ENCODE measurements around the gene BPIFA3. TPM values are rescaled to one million over a fixed set of nuclear protein-coding genes. Genes with fewer than 3 reads are reported as not detected.

The BPIFA3 gene
- total RNA-seq, 1 donor from 2014 or later: not detected

DNA sequence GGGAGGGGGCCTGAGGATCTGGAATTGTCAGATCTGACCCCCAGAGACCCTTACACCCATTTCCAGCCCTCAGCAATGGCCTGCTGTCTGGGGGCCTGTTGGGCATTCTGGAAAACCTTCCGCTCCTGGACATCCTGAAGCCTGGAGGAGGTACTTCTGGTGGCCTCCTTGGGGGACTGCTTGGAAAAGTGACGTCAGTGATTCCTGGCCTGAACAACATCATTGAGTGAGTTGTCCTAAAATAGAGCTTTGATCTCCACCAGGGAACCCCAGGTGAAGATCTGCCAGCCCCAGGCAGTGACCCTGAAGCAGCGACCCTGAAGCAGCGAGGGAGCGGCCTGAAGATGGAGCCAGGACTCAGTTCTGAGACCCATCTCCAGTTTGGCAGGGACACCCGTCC, 20.8 kb downstream of the BPIFA3 start:
- Histone ChIP-seq H3K36me3 (no peaks in the 10 kb centered on the region), H4K20me1 (ENCODE audit: low read depth) (no peaks in the 10 kb centered on the region), H3K9ac (no peak overlapping the region), H3K4me2 (no peak overlapping the region), H3K79me2 (ENCODE audit: low read depth) (no peaks in the 10 kb centered on the region), H3K9me3 (ENCODE audit: low read depth) (no peaks in the 10 kb centered on the region), H3F3A (ENCODE audit: low read depth) (no peaks in the 10 kb centered on the region), H2AFZ (replicated peaks) (no peak overlapping the region), H3K27me3 (peaks cover 20% of the 10 kb centered on the region), H3K27ac (no peak overlapping the region), H3K4me1 (no peaks in the 10 kb centered on the region), H3K4me3 (no peak overlapping the region)
- Mint-ChIP-seq H3K4me1 (no peaks in the 10 kb centered on the region), H3K4me3 (no peak overlapping the region), H3K9me3 (no peaks in the 10 kb centered on the region), H3K27ac (no peak overlapping the region), H3K27me3 (ENCODE audit: insufficient read depth, low read depth) (peaks cover 11% of the 10 kb centered on the region), H3K36me3 (no peaks in the 10 kb centered on the region)
- no peak for TF ChIP-seq EZH2 (IDR thresholded peaks at IDR 0.05)
- TF ChIP-seq, protein P1, sequence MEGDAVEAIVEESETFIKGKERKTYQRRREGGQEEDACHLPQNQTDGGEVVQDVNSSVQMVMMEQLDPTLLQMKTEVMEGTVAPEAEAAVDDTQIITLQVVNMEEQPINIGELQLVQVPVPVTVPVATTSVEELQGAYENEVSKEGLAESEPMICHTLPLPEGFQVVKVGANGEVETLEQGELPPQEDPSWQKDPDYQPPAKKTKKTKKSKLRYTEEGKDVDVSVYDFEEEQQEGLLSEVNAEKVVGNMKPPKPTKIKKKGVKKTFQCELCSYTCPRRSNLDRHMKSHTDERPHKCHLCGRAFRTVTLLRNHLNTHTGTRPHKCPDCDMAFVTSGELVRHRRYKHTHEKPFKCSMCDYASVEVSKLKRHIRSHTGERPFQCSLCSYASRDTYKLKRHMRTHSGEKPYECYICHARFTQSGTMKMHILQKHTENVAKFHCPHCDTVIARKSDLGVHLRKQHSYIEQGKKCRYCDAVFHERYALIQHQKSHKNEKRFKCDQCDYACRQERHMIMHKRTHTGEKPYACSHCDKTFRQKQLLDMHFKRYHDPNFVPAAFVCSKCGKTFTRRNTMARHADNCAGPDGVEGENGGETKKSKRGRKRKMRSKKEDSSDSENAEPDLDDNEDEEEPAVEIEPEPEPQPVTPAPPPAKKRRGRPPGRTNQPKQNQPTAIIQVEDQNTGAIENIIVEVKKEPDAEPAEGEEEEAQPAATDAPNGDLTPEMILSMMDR (IDR thresholded peaks at IDR 0.05): no peak
- TF ChIP-seq EZH2phosphoT487 (IDR thresholded peaks at IDR 0.05): no peak
- no peak for DNase-seq (ENCODE audit: low spot score)

DNA sequence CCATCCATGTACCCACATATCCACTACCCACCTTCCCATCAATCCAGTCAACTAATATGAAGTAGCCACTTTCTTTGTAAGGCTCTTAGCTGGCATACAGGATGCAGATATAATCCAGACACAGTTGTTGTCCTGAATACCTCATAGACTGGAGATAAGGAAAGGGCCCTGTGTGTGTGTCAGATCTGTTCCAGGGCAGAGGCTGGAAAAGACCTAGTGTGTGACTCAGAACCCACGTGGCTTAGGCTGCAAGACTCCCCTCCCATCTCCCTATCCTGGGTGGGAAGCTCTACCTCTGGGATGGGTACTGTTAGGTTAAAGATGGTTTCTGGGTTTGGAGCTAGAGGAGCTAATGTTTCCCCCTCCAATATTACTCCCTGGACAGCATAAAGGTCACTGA, 22.3 kb downstream of the BPIFA3 start:
- Histone ChIP-seq H3K4me2 (no peak overlapping the region), H3K9ac (no peak overlapping the region), H3K4me1 (no peaks in the 10 kb centered on the region), H3K36me3 (no peaks in the 10 kb centered on the region), H3K9me3 (ENCODE audit: low read depth) (no peaks in the 10 kb centered on the region), H3K79me2 (ENCODE audit: low read depth) (no peaks in the 10 kb centered on the region), H3K27me3 (peaks cover 20% of the 10 kb centered on the region), H2AFZ (replicated peaks) (no peak overlapping the region), H3K4me3 (no peak overlapping the region), H4K20me1 (ENCODE audit: low read depth) (no peaks in the 10 kb centered on the region), H3F3A (ENCODE audit: low read depth) (no peaks in the 10 kb centered on the region), H3K27ac (no peak overlapping the region)
- no peaks in the 10 kb centered on the region for H3K36me3 Mint-ChIP-seq
- H3K4me3 Mint-ChIP-seq: no peak overlapping the region
- no peaks in the 10 kb centered on the region for H3K4me1 Mint-ChIP-seq
- H3K27ac Mint-ChIP-seq: no peak overlapping the region
- H3K9me3 Mint-ChIP-seq: no peaks in the 10 kb centered on the region
- DNase-seq (ENCODE audit: low spot score): no peak
- no peak for TF ChIP-seq EZH2 (IDR thresholded peaks at IDR 0.05)
- TF ChIP-seq EZH2phosphoT487 (IDR thresholded peaks at IDR 0.05): no peak
- TF ChIP-seq, protein P1 (IDR thresholded peaks at IDR 0.05): no peak
- H3K27me3 Mint-ChIP-seq (ENCODE audit: insufficient read depth, low read depth): peaks cover 7% of the 10 kb centered on the region

DNA sequence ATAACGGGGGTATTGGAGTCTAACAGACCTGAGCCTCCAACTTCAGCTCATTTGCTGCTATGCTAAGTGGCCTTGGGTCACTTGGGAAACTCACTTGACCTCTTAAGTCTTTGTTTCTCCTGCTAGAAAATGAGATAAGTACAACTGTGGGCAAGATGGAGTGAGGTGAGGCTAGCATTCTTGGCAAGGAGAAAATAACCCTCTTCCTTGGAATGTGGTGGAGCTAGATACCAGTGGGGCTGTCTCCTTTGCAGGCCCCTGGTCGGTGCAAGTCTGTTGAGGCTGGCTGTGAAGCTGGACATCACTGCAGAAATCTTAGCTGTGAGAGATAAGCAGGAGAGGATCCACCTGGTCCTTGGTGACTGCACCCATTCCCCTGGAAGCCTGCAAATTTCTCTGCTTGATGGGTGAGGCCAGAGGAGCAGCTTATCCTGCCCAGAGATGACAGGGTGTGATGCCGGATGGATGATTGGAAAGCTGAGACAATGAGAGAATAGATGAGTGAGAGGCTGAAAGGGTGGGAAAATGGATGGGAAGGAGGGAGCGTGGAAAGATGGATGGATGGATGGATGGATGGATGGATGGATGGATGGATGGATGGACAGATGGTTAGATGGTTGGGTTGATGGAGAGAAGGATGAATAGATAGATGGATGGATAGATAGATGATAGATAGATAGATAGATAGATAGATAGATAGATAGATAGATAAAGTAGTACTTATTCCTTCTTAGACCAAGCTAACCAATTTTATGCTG, 23.0 kb downstream of the BPIFA3 start:
- H3K79me2 ChIP-seq (ENCODE audit: low read depth): no peaks in the 10 kb centered on the region
- no peak overlapping the region for H2AFZ ChIP-seq (replicated peaks)
- H3K9ac ChIP-seq: no peak overlapping the region
- H3F3A ChIP-seq (ENCODE audit: low read depth): no peaks in the 10 kb centered on the region
- H3K4me1 ChIP-seq: no peaks in the 10 kb centered on the region
- no peaks in the 10 kb centered on the region for H3K9me3 ChIP-seq (ENCODE audit: low read depth)
- DNase-seq (ENCODE audit: low spot score): no peak
- no peak overlapping the region for H3K4me3 ChIP-seq
- H3K4me2 ChIP-seq: no peak overlapping the region
- H3K4me3 Mint-ChIP-seq: no peak overlapping the region
- H3K27ac Mint-ChIP-seq: no peak overlapping the region
- peaks cover 20% of the 10 kb centered on the region for H3K27me3 ChIP-seq
- no peak overlapping the region for H3K27ac ChIP-seq
- no peaks in the 10 kb centered on the region for H4K20me1 ChIP-seq (ENCODE audit: low read depth)
- H3K27me3 Mint-ChIP-seq (ENCODE audit: insufficient read depth, low read depth): peaks cover 7% of the 10 kb centered on the region
- H3K9me3 Mint-ChIP-seq: no peaks in the 10 kb centered on the region
- TF ChIP-seq EZH2 (IDR thresholded peaks at IDR 0.05) (no peak), EZH2phosphoT487 (IDR thresholded peaks at IDR 0.05) (no peak)
- TF ChIP-seq, protein P1 (IDR thresholded peaks at IDR 0.05): no peak
- no peaks in the 10 kb centered on the region for H3K36me3 Mint-ChIP-seq
- H3K4me1 Mint-ChIP-seq: no peaks in the 10 kb centered on the region
- H3K36me3 ChIP-seq: no peaks in the 10 kb centered on the region

All from neural progenitor cell (in vitro differentiated cells).